Colon (tissue), 2 donors: Measurements from ENCODE around the gene MSGN1.
A peak's percentile ranks its signal among the peaks of the same experiment; 100 is the strongest.
"Not testable (repeated sequence)": the region's sequence is repeated elsewhere in the genome, so short reads cannot be mapped to it uniquely, and the experiment has no call there.

Experiments used
- FAIRE-seq: peaks from 2 replicates; lab custom pipeline; 2012; peaks lifted over from hg19 to GRCh38; lab: Jason Lieb, UNC
- donor health status: control.
- donor health status: control.

Gene MSGN1

DNA sequence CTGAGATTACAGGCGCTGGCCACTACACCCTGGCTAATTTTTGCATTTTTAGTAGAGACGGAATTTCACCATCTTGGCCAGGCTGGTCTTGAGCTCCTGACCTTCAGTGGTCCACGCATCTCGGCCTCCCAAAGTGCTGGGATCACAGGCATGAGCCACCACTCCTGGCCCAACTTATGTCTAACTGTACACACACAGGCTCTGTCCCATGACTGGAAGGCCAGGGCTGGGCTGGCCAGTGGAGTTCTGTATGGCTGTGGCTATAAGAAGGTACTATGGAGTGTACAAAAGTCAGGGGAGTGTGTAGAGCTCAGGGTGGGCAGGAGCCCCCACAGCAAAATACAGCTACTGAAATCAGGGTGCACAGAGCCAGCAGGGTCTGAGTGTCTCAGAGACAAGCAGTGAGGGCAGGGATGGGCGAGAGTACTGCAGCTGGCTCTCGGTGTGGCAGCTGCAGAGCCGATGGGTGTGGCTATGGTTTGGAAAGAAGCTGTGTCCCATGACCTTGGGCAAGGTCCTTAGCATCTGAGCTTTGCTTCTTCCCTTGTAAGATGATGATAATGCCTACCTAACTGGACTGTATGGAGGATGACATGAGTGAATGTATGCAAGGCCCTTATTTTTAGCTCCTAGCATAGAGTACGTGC is 10.4 kb upstream of the MSGN1 start:
- no peak for FAIRE-seq

DNA sequence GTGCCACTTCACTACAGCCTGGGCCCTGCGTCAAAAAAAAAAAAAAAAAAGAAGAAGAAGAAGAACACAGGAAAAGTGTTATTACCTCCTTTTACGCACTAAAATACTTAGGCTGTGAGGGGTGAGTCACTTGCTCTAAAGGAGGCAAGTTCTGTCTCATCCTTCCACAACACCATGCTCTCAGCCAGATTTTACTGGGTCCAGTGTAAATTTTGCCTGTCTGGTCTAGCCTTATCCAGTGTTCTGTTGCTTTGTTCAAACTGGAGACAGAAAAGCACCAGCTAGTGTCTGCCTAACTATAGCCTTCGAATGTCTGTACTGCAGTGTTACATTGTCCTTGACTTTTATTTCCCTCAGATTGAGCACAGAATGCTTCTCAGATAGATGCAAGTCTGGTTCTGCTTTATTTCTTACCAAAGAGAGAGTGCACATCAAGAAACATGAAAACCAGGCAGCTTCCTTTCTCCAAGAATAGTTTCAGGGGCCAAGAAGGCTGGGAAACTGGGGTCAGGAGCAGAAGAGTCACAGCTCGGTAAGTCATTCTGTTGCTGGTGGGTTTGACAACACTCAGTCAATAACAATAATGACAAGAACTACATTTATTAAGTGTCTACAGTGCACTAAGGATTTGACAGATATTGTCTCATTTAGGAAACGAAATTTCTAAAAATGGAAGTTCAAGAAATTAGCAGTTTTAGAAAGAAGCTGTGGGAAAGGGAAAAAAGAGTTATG is 3.1 kb upstream of the MSGN1 start:
- FAIRE-seq = no peak

DNA sequence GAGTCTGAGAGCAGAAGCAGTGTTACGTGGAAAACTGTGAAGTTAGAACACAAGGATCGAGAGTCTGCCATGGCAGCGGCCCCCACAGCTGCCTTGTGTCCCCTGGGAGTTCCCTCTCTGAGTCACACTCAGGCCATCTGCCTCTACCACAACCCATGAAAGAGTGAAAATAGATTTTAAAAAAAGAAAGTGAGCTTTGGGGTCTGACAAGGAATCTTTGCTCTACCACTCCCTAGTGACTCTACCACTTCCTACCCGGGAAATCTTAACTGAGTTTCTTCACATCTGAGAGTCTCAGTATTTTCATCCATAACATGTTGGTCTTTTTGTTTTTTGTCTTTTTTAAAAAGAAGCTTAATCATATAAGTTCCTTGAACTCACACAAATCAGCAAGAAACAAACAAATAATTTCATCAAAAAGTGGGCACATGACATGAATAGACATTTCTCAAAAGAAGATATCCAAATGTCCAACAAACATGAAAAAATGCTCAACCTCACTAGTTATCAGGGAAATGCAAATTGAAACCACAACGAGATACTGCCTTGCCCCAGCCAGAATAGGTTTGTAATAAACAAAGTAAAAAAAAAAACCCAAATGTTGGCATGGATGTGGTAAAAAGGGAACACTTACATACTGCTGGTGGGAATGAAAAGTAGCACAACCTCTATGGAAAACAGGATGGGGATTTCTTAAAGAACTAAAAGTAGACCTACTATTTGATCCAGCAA is 2.4 kb upstream of the MSGN1 start:
- no peak for FAIRE-seq

DNA sequence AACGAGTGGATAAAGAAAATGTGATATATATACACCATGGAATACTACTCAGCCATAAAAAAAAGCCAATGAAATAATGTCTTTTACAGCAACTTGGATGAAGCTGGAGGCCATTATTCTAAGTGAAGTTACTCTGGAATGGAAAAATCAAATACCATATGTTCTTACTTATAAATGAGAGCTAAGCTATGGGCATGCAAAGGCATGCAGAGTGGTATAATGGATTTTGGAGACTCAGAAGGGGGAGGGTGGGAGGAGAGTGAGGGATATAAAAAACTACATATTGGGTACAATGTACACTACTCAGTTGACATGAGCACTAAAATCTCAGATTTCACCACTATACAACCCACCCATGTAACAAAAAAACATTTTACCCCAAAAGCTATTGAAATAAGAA is 1.7 kb upstream of the MSGN1 start:
- no peak for FAIRE-seq

DNA sequence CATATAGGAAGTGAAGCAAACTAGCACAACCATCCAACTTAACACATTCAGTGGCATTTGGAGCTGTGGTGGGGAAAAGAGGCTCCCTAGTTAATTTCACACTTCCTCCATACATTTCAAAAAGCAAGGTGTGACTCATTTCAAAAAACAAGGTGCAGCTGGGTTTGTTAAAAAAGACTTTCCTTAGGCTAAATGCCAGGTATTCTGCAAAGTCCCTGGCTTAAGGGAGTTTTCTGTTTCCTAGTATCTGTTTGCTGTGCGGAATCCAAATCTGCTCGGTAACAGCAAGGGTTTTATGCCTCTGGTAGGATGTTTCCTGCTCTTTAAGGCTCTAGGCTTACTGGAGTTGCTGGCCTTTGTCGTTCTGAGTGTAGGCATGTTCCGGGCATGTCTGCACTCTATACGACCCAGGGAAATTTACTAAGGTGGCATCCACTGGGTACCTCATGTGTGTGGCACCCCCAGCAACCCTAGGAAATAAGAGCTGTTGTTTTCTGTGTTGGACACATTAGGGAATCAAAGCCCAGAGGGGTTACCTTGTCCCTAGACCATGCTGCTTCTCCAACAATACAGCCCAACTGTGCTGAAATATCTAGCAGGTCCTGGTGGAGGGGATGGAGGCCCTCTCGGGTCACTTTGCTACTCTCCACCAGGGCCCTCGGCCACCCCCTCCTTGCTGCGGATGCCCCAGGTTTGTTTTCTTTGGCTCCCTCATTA is 634 bp upstream of the MSGN1 start:
- no peak for FAIRE-seq

DNA sequence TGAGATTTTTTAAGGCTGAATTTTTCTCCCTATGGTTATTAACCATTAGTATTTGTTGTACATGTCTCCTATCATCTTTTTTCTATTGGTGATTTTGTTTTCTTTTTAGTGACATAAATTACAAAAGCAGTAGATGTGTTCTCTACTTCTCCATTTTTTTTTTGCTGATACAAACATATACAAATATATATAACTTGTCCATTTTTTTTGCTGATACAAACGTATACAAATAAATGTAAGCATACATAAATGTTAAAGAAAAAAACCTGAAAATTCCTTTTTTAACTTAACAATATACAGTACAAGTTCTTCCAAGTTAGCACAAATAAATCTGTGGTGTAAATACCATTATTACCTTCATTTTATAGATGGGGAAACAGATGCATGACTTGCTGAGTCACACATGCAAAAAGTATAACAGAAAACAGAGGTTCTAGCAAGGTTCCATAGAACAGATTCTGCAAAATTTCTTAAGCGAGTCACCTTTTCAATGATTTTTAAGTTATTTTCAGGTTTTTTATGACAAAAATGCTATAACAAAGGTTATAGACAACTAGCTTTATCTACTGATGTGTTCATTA is 2.1 kb downstream of the MSGN1 start:
- peak; percentile 58 for FAIRE-seq

DNA sequence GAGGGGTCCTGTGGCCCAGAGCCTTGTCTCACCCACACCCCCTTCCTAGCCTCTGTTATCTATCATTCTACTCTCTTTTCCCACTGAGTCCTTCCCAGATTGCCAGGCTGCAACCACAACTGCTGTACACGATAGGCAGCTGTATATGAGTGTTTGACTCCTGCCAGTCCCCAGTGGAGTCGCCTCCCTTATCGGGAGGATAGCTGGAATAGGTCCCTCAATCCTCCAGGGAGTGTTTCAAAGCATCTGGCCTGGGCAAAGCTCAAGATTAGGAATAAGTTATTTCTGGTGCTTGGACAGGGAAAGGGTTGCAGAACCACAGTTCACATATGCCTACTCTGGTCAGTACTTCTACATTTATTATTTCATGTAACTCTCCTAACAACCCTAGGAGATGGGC is 4.8 kb downstream of the MSGN1 start:
- no peak for FAIRE-seq

DNA sequence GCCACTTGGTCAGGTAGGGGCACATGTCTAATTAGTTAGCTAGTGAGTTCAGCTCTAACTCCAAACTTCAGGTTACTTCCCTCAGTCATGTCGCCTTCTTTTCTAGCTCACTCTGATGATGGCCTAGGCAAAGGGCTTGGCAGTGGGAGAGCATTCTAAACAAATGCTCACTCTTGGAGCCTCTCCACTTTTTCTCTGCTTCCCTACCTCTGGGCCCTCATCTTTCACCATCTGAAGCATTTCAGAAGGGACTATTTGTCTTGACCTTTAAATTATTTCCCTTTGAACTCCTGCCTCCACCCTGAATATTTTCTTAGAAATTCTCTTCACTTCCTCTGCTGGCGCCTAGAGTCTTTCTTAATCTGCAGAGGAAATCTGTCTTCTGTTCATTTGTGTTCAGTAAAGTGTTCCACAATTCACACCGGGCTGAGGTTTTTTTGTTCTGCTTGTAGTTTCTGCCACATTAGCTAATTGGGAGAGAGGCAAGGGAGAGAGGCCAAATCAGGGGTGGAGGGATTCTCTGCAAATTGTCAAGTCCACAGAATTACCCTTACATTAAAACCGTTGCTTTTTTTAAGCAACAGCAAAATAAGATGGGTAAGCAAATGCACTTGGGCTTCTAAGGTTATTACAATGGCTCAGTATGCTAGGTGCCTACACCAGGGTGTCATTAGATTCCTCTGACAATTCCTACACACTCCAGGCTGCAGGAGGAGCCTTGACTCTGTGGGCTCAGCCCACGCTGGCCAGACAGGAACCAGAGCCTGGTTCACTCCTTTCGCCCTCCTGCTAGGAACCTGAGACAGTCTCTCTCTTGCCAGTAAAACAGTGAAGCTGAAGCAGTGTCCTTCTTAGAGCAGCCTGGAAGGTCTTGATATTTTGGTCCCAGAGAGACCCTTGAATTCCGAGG is 5.5 kb downstream of the MSGN1 start:
- no peak for FAIRE-seq

DNA sequence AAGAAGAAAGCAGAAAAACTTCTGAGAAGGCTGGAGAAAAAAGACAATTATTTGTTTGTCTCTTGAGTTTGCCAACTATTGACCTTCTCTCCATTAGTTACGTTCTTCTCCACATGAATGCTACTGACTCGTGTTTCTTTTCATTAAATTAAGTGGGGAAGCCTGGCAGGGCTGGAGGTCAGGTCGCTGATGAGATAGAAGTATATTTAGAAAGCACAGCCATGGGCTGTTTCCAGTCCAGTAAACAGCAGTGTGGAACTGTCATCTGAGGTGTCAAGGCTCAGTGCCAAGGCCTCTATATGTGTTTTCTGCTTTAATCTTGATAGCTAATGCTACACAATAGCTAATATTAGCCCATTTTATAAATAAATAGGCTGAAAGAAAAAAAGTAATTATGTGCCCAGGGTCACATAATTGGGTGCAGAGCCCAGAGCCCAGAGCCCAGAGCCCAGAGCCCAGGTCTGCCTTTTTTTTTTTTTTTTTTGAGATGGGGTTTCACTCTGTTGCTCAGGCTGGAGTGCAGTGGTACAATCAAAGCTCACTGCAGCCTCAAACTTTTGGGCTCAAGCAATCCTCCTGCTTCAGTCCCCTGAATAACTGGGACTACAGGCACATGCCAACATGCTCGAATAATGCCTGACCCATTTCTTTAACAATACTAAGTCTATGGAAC is 6.3 kb downstream of the MSGN1 start:
- no peak for FAIRE-seq

DNA sequence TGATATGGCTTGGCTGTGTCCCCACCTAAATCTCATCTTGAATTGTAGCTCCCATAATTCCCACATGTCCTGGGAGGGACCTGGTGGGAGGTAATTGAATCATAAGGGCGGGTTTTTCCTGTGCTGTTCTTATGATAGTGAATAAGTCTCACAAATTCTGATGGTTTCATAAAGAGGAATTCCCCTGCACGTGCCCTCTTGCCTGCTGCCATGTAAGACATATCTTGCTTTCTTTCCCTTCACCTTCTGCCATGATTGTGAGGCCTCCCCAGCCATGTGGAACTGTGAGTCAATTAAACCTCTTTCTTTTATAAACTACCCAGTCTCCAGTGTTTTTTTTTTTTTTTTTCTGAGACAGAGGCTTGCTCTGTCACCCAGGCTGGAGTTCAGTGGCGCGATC is 7.4 kb downstream of the MSGN1 start:
- not testable (repeated sequence) for FAIRE-seq

DNA sequence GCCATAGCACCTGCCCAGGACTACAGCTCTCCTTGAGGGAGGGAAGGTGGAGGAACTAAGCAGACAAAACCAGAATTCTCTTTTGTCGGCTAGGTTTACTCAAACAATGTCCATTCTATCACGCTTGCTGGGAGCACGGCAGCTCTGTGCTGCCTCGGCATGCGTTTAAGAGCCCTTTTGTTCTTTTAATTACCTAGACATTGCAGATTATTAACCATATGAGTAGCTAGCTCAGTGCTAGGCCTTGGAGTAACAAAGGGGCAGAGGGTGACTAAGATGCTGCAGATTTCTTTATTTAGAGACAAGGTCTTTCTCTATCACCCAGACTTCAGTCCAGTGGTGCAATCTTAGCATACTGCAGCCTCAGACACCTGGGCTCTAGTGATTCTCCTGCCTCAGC is 11.1 kb downstream of the MSGN1 start:
- no peak for FAIRE-seq

DNA sequence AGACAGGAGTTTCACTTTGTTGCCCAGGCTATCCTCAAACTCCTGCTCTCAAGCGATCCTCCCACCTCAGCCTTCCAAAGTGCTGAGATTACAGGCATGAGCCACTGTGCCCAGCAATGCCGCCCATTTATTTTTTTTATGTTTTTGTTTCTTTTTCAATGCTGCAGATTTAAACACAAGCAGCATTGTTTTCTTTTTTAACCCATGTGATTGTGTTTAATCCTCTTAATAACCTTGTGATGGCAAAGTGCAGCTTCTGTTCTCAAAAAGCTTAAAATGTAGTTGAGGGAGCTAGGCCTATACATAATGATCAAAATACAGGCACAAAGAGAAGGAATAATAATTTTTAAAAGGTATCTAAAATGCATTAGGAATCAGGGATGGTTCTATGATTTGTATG is 11.5 kb downstream of the MSGN1 start:
- no peak for FAIRE-seq

DNA sequence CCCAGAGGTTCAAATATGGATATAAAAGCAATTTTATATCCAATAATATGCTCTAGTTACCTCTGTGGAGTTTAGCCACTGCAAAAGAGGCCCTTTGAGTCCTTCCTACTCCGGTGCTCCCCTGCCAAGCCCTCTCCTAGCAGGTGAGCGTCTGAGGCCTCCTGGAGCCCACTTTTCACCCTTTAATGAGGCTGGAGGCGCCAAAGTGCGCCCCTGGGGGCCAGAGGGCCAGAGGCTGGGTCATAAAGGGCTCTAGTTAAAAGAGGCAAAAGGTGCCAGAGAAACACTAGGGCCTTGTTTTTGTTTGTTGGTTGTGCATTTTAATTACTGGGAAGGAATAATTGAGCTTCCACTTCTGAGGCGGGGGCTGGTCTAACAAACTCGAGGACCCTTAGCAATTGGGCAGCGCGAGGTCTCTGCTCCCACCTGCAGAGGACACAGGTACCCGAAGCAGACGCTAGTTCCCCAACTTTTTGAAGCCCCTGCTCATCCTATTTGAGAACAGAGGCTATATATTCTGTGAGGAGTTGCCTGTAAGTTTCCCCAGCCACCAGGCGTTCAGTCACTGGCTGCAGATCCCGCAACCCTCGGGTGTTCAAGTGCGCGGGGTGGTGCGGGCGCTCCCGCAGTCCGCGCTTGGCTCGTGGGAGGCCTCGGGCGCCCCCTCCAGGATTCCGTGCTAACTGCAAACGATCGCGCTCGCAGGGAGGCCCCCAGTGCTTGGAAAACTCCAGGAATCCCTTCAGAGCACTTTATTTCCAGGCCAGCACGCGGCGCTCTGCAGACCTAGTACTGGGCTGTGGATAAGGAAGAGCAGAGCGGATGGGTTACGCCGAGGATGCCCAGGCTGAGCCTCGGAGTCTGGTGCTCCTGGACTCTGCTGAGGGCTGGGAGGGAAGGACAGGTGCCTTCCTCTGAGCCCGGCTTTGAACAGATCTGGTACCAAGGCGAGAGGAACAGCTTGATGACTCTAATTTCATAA is 14.1 kb downstream of the MSGN1 start:
- FAIRE-seq = no peak

DNA sequence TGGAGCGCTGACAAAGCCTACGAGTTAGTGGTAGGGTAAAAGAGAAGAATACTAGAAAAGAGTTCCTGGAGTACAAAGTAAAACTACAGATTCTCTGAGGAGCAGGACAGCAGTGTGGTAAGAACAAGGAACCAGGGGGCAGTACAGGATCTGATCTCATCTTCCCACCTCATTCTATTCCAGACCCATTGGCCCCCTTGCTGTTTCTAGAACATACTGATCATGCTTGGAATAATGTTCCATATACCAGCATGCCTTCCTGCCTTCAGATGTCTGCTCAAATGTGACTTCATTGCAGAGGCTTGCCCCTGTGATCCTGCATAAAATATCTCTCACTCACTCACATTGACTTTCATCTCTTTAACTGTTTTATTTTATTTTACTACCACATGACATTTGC is 19.3 kb downstream of the MSGN1 start:
- no peak for FAIRE-seq

DNA sequence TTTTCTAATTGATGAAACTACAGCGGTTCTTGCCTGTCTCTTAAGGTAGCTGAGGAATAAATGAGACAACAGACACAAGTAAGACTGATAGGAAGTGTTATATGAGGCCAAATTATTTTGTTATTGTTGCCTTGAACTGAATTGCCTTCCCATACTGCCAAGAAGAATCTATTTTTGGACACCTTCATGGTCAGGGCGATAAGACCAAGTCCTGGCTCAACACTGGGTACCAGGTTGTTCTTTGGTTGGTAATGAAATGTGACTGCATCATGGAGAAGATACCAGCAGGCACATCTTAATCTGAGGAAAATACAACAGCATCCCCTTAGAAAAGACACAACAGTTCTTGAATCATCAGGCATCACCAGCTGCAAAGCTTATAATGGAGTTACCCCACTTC is 23.7 kb downstream of the MSGN1 start:
- no peak for FAIRE-seq

DNA sequence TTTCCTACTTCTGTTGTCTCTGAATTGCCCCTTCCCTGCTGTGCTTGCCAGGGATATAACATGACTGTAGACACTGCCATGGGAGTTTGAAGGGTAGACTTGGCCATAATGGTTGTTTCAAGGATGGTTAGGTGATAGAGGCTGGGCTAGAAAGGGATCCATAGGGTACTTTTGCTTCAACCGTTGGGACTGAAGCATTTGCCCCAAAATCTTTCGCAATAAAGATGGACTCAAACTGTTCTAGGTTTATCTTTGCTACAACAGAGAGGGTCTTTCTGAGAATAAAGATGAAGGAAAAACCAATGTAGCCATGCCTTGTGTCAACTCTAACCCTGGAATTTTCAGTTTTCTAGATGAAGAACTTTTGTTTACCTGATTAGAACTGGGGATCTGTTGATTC is 27.2 kb downstream of the MSGN1 start:
- no peak for FAIRE-seq

DNA sequence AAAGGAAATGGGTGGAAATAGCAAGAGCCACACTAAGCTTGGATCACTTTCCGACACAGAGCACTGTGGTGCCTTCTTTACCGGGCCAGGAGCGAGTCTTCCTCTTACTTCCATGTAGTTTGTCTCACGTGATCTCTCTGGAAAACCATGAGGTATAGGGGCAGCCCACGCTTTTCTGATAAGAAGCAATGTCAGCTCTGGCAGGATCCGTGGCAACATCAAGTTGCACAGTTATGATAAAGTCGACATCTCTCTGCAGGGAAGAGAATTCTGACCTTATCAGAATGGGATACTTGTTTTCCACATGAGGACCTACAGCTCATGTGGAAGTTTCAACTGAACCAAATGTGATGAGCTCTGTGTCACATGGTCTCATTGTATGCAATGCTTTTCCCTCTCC is 29.5 kb downstream of the MSGN1 start:
- no peak for FAIRE-seq

DNA sequence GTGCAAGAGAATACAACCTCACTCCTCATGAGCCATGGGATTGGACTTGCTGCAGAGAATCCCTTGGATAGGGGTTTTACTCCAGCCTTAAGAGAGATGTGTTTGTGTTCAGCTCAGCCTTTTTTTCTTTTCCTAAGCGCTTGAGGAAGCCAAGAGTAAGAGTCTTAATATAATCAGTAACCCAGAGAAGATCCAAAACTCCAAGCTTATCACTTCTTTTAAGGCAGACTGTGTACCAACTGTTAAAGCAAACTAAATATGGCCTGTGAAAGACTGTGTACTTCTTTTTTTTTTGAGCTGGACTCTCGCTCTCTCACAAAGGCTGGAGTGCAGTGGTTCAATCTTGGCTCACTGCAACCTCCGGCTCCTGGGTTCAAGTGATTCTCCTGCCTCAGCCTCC is 30.4 kb downstream of the MSGN1 start:
- no peak for FAIRE-seq

DNA sequence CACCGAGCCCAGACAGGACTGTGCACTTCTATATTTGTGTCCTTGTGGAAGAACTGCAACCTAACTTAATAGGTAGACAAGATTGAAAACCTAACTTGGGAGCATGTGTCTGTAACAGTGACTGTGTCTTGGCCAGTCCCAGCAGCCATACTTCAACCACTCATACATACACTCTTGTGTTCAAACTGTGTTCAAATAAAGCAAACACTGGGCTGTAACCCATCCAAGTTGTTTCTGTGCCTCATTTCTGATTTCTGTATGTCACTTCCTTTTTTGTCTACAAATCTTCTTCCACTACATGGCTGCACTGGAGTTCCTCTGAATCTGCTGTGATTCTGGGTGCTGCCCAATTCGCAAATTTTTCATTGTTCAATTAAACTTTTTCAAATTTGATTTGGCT is 31.0 kb downstream of the MSGN1 start:
- FAIRE-seq = no peak

DNA sequence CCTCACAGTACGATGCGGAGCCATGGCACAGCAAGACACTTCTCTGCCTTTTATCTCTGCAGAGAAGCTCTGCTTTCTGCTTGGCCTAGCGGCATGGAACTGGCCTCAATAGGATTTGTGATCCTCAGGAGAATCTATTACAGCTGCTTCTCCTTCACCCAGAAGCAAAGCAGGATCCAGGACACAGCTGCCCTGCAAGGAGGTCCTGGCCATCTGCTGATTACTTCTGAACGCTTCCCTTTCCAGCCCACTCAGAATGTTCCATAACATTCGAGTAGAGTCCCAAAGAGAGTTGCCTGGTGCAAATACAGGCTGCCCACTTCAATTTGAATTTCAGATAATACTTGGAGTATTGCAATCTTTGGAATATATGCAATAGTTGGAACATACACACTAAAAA is 33.0 kb downstream of the MSGN1 start:
- FAIRE-seq = no peak
